ENCODE data around the gene PCDH9.

PCDH9 gene

GRCh38 chr13:66845393-66845792, 384.7 kb downstream of the PCDH9 start:
- Histone ChIP-seq H3K9me3 (ENCODE audit: insufficient read depth, low read depth, low read length) (no peaks in the 10 kb centered on the region), H4K20me1 (ENCODE audit: insufficient read depth, low read length, poor library complexity, severe bottlenecking) (no peaks in the 10 kb centered on the region), H3K27me3 (ENCODE audit: insufficient read depth, low read length, poor library complexity, severe bottlenecking) (no peaks in the 10 kb centered on the region), H3F3A (ENCODE audit: low read depth) (no peaks in the 10 kb centered on the region), H3K9me2 (replicated peaks; ENCODE audit: low read depth, low read length) (no peaks in the 10 kb centered on the region), H3K79me2 (ENCODE audit: insufficient read depth, low read length) (no peaks in the 10 kb centered on the region), H3K36me3 (ENCODE audit: insufficient read depth, low read length) (no peaks in the 10 kb centered on the region), H3K9ac (ENCODE audit: low read depth, low read length, poor library complexity, severe bottlenecking) (no peak overlapping the region), H2AFZ (ENCODE audit: low read length) (no peak overlapping the region), H3K4me1 (ENCODE audit: insufficient read depth, low read length, poor library complexity, severe bottlenecking) (no peaks in the 10 kb centered on the region), H3K4me2 (ENCODE audit: low read depth, low read length, poor library complexity, severe bottlenecking) (no peak overlapping the region), H3K4me3 (ENCODE audit: low read length, poor library complexity, severe bottlenecking) (no peak overlapping the region)
- no peak for TF ChIP-seq EZH2phosphoT487 (IDR thresholded peaks at IDR 0.05; ENCODE audit: borderline replicate concordance)
- TF ChIP-seq CTCF (conservative IDR thresholded peaks at IDR 0.05; ENCODE audit: low read length): no peak

- TF ChIP-seq EZH2phosphoT487 (IDR thresholded peaks at IDR 0.05; ENCODE audit: borderline replicate concordance) (no peak), CTCF (conservative IDR thresholded peaks at IDR 0.05; ENCODE audit: low read length) (no peak)
- Histone ChIP-seq H3K79me2 (ENCODE audit: insufficient read depth, low read length) (no peaks in the 10 kb centered on the region), H3K9me2 (replicated peaks; ENCODE audit: low read depth, low read length) (no peaks in the 10 kb centered on the region), H3K36me3 (ENCODE audit: insufficient read depth, low read length) (no peaks in the 10 kb centered on the region), H3K27me3 (ENCODE audit: insufficient read depth, low read length, poor library complexity, severe bottlenecking) (no peaks in the 10 kb centered on the region), H3K9ac (ENCODE audit: low read depth, low read length, poor library complexity, severe bottlenecking) (no peak overlapping the region), H3K4me3 (ENCODE audit: low read length, poor library complexity, severe bottlenecking) (no peak overlapping the region), H3K4me1 (ENCODE audit: insufficient read depth, low read length, poor library complexity, severe bottlenecking) (no peaks in the 10 kb centered on the region), H3K4me2 (ENCODE audit: low read depth, low read length, poor library complexity, severe bottlenecking) (no peak overlapping the region), H4K20me1 (ENCODE audit: insufficient read depth, low read length, poor library complexity, severe bottlenecking) (no peaks in the 10 kb centered on the region), H3K9me3 (ENCODE audit: insufficient read depth, low read depth, low read length) (no peaks in the 10 kb centered on the region), H3F3A (ENCODE audit: low read depth) (no peaks in the 10 kb centered on the region), H2AFZ (ENCODE audit: low read length) (no peak overlapping the region)
Measured at GRCh38 chr13:66844933-66845332, 385.2 kb downstream of the PCDH9 start.

- Histone ChIP-seq H3K9ac (ENCODE audit: low read depth, low read length, poor library complexity, severe bottlenecking) (no peak overlapping the region), H3K79me2 (ENCODE audit: insufficient read depth, low read length) (no peaks in the 10 kb centered on the region), H3K9me2 (replicated peaks; ENCODE audit: low read depth, low read length) (no peaks in the 10 kb centered on the region), H3K27me3 (ENCODE audit: insufficient read depth, low read length, poor library complexity, severe bottlenecking) (no peaks in the 10 kb centered on the region), H3K36me3 (ENCODE audit: insufficient read depth, low read length) (no peaks in the 10 kb centered on the region), H2AFZ (ENCODE audit: low read length) (no peak overlapping the region), H3K4me3 (ENCODE audit: low read length, poor library complexity, severe bottlenecking) (no peak overlapping the region), H3K9me3 (ENCODE audit: insufficient read depth, low read depth, low read length) (no peaks in the 10 kb centered on the region), H3K4me1 (ENCODE audit: insufficient read depth, low read length, poor library complexity, severe bottlenecking) (no peaks in the 10 kb centered on the region), H3F3A (ENCODE audit: low read depth) (no peaks in the 10 kb centered on the region), H3K4me2 (ENCODE audit: low read depth, low read length, poor library complexity, severe bottlenecking) (no peak overlapping the region), H4K20me1 (ENCODE audit: insufficient read depth, low read length, poor library complexity, severe bottlenecking) (no peaks in the 10 kb centered on the region)
- no peak for TF ChIP-seq EZH2phosphoT487 (IDR thresholded peaks at IDR 0.05; ENCODE audit: borderline replicate concordance)
- no peak for TF ChIP-seq CTCF (conservative IDR thresholded peaks at IDR 0.05; ENCODE audit: low read length)
Measured at GRCh38 chr13:66842766-66843165, 387.4 kb downstream of the PCDH9 start.

Data from Loucy (cell line).